MCF 10A (cell line): ENCODE data around the gene LYPD5. TPM values are rescaled to one million over a fixed set of nuclear protein-coding genes. Genes with fewer than 3 reads are reported as not detected.
A peak's percentile ranks its signal among the peaks of the same experiment; 100 is the strongest.
"Not testable (repeated sequence)": the region's sequence is repeated elsewhere in the genome, so short reads cannot be mapped to it uniquely, and the experiment has no call there.

Experiments
- BruUV-seq: library from RNA; stranded (reverse); fragments of 400-500 nt; replicated peaks from 2 replicates; lab custom pipeline; 2021; lab: Mats Ljungman, UMichigan
- CTCF ChIA-PET: fragments of 300-600 bp; sonication (Branson Sonifier 250); formaldehyde crosslinking; extraction: SDS; loops from one replicate; lab custom pipeline; 2021; ENCODE audit warnings: antibody characterized with exemption, inconsistent platforms; lab: Yijun Ruan, JAX
- POLR2A ChIA-PET: fragments of 300-600, 350-650 bp; sonication (Branson Sonifier 250); formaldehyde crosslinking; extraction: SDS; loops from one replicate; lab custom pipeline; 2020; ENCODE audit warnings: antibody characterized with exemption, inconsistent platforms; lab: Yijun Ruan, JAX
- DNase-seq: peaks from one replicate; pipeline ENCODE4 v3.0.0-alpha.2; 2018; ENCODE audit not compliant: unreplicated experiment
- H3K27ac Mint-ChIP-seq: one replicate; pipeline ENCODE4 v1.8.0; 2022; ENCODE audit warnings: mild to moderate bottlenecking, low read depth, mixed read lengths; ENCODE audit not compliant: unreplicated experiment
- H3K27me3 Mint-ChIP-seq: one replicate; pipeline ENCODE4 v1.8.0; 2022; ENCODE audit warnings: mixed read lengths; ENCODE audit not compliant: insufficient read depth, unreplicated experiment
- H3K36me3 Mint-ChIP-seq: one replicate; pipeline ENCODE4 v1.8.0; 2022; ENCODE audit warnings: mild to moderate bottlenecking, moderate library complexity, mixed read lengths; ENCODE audit not compliant: insufficient read depth, unreplicated experiment
- H3K4me1 Mint-ChIP-seq: one replicate; pipeline ENCODE4 v1.8.0; 2022; ENCODE audit warnings: mixed read lengths; ENCODE audit not compliant: insufficient read depth, unreplicated experiment
- H3K4me3 Mint-ChIP-seq: one replicate; pipeline ENCODE4 v1.8.0; 2022; ENCODE audit warnings: mild to moderate bottlenecking, moderate library complexity, mixed read lengths; ENCODE audit not compliant: unreplicated experiment
- H3K9me3 Mint-ChIP-seq: one replicate; pipeline ENCODE4 v1.8.0; 2022; ENCODE audit warnings: mixed read lengths; ENCODE audit not compliant: unreplicated experiment
- CTCF ChIP-seq: fragments of 200-600 bp; IDR thresholded peaks from one replicate; pipeline ENCODE4 v1.8.0; 2022; ENCODE audit warnings: antibody characterized with exemption, mild to moderate bottlenecking; ENCODE audit not compliant: unreplicated experiment
- intact Hi-C: fragments of 100-400 bp; cut with micrococcal nuclease; formaldehyde crosslinking; loops from 2 replicates; pipeline ENCODE4 v1.14.1; 2022
- total RNA-seq: library from RNA; stranded (reverse); gene quantifications from 2 replicates; pipeline ENCODE4 v1.2.3, GENCODE V29; 2022

The LYPD5 gene
- total RNA-seq, 1 experiment from 2014 or later: 0.21 TPM

GRCh38 chr19:43766755-43767043 lies 35.5 kb downstream of the LYPD5 start:
- H3K27me3 Mint-ChIP-seq: no peaks in the 10 kb centered on the region
- ChIA-PET POLR2A (interaction anchor here (10.1 to 20.1 kb wide), 2 partner anchors 13 to 14 kb away, joined by 117 to 409 read pairs; partner anchors contain the start of genes KCNN4 and SMG9), CTCF (interaction anchor here (1.0 to 6.9 kb wide), 12 partner anchors 9 to 99 kb away, joined by 3 to 71 read pairs (median 5); partner anchors contain the start of gene KCNN4)
- BruUV-seq: TSS peak; percentile 32
- peaks cover 49% of the 10 kb centered on the region for H3K4me1 Mint-ChIP-seq
- H3K4me3 Mint-ChIP-seq: no peak overlapping the region
- H3K27ac Mint-ChIP-seq: no peak overlapping the region
- TF ChIP-seq CTCF: no peak
- DNase-seq: no peak
- peaks cover 60% of the 10 kb centered on the region for H3K36me3 Mint-ChIP-seq
- no peaks in the 10 kb centered on the region for H3K9me3 Mint-ChIP-seq
- intact Hi-C loops: loop anchor here (10.0 kb wide), 1 partner anchor 978 kb away; the partner anchor contains the start of gene BCL3

- peak overlapping the region; percentile 15 for H3K4me3 Mint-ChIP-seq
- CTCF ChIA-PET: interaction anchor here (0.5 to 6.9 kb wide), 13 partner anchors 8 to 537 kb away, joined by 3 to 71 read pairs (median 5); partner anchors contain the start of gene KCNN4
- intact Hi-C loops: loop anchor here (10.0 kb wide), 1 partner anchor 980 kb away; the partner anchor contains the start of gene BCL3
- TF ChIP-seq CTCF: no peak
- no peaks in the 10 kb centered on the region for H3K27me3 Mint-ChIP-seq
- peaks cover 47% of the 10 kb centered on the region for H3K4me1 Mint-ChIP-seq
- no peaks in the 10 kb centered on the region for H3K9me3 Mint-ChIP-seq
- POLR2A ChIA-PET: interaction anchor here (1.6 to 20.1 kb wide), 5 partner anchors 12 to 97 kb away, joined by 4 to 409 read pairs (median 15); partner anchors contain the start of genes KCNN4, PLAUR and SMG9
- H3K36me3 Mint-ChIP-seq: peaks cover 51% of the 10 kb centered on the region
- DNase-seq: peak; percentile 99
- H3K27ac Mint-ChIP-seq: peak overlapping the region; percentile 75
- no TSS peak for BruUV-seq
These were observed 37.0 kb downstream of the LYPD5 start for GRCh38 chr19:43765109-43765876.

GRCh38 chr19:43764684-43765083 lies 37.6 kb downstream of the LYPD5 start:
- ChIA-PET CTCF (interaction anchor here (0.5 to 6.9 kb wide), 10 partner anchors 13 to 536 kb away, joined by 3 to 71 read pairs (median 4); partner anchors contain the start of gene KCNN4), POLR2A (interaction anchor here (1.6 to 20.1 kb wide), 5 partner anchors 11 to 96 kb away, joined by 4 to 409 read pairs (median 15); partner anchors contain the start of genes KCNN4, PLAUR and SMG9)
- peaks cover 45% of the 10 kb centered on the region for H3K36me3 Mint-ChIP-seq
- H3K4me1 Mint-ChIP-seq: peaks cover 45% of the 10 kb centered on the region
- DNase-seq, H3K27me3 Mint-ChIP-seq, BruUV-seq, H3K9me3 Mint-ChIP-seq: not testable (repeated sequence)
- peak overlapping the region; percentile 15 for H3K4me3 Mint-ChIP-seq
- peak overlapping the region; percentile 75 for H3K27ac Mint-ChIP-seq
- intact Hi-C loops: loop anchor here (10.0 kb wide), 1 partner anchor 980 kb away; the partner anchor contains the start of gene BCL3

- Mint-ChIP-seq H3K36me3 (peaks cover 39% of the 10 kb centered on the region), H3K27ac (peak overlapping the region; percentile 76), H3K9me3 (no peaks in the 10 kb centered on the region), H3K4me3 (no peak overlapping the region), H3K27me3 (no peaks in the 10 kb centered on the region), H3K4me1 (peaks cover 55% of the 10 kb centered on the region)
- DNase-seq: peak; percentile 47
- BruUV-seq: no TSS peak
- TF ChIP-seq CTCF: no peak
- CTCF ChIA-PET: interaction anchor here (0.6 to 2.2 kb wide), 6 partner anchors 12 to 23 kb away, joined by 3 to 9 read pairs (median 6); partner anchors contain the start of gene KCNN4
- POLR2A ChIA-PET: interaction anchor here (0.6 to 20.1 kb wide), 6 partner anchors 10 to 637 kb away, joined by 3 to 409 read pairs (median 10); partner anchors contain the start of genes KCNN4 and SMG9
- intact Hi-C loops: loop anchor here (10.0 kb wide), 1 partner anchor 981 kb away; the partner anchor contains the start of gene BCL3
These were observed 38.7 kb downstream of the LYPD5 start for GRCh38 chr19:43763473-43763939.
